HG02623 (cell line): ENCODE measurements around the gene ABCA2.

ENCODE experiments used
- ATAC-seq: cut with Tn5 transposase; IDR thresholded peaks from one replicate; pipeline ENCODE4 v1.9.1; 2021; ENCODE audit warnings: moderate library complexity; ENCODE audit not compliant: unreplicated experiment

ABCA2 gene

GRCh38 chr9:137031904-137032640 is 4.0 kb upstream of the ABCA2 start, which contains the start of gene FUT7:
Gene FUT7, minus strand, starts transcription at chr9:137032088. Its CDS starts 97 bp downstream, at chr9:137031991.
- ATAC-seq: no peak

- ATAC-seq: no peak
These were observed 2.8 kb upstream of the ABCA2 start for GRCh38 chr9:137030538-137031527.

- no peak for ATAC-seq
These were observed 2.0 kb upstream of the ABCA2 start for GRCh38 chr9:137030006-137030405.

- no peak for ATAC-seq
These were observed 1.3 kb upstream of the ABCA2 start for GRCh38 chr9:137029058-137029936.

- no peak for ATAC-seq
These were observed 423 bp upstream of the ABCA2 start for GRCh38 chr9:137028263-137029057.

- ATAC-seq: no peak
These were observed 1.2 kb downstream of the ABCA2 start for GRCh38 chr9:137026828-137027227.

GRCh38 chr9:137026384-137026783 is 1.7 kb downstream of the ABCA2 start:
- no peak for ATAC-seq

- no peak for ATAC-seq
These were observed 2.5 kb downstream of the ABCA2 start for GRCh38 chr9:137025517-137025966.

- no peak for ATAC-seq
These were observed 4.5 kb downstream of the ABCA2 start for GRCh38 chr9:137023583-137023991.

GRCh38 chr9:137023157-137023556 is 4.9 kb downstream of the ABCA2 start:
- ATAC-seq: no peak

- ATAC-seq: no peak
These were observed 5.4 kb downstream of the ABCA2 start for GRCh38 chr9:137022662-137023008.

GRCh38 chr9:137021979-137022661 is 5.9 kb downstream of the ABCA2 start:
- no peak for ATAC-seq

GRCh38 chr9:137021568-137021978 is 6.5 kb downstream of the ABCA2 start:
- no peak for ATAC-seq

GRCh38 chr9:137020771-137021567 is 7.1 kb downstream of the ABCA2 start:
- ATAC-seq: no peak

GRCh38 chr9:137019891-137020683 is 8.0 kb downstream of the ABCA2 start:
- no peak for ATAC-seq

- no peak for ATAC-seq
These were observed 9.1 kb downstream of the ABCA2 start for GRCh38 chr9:137018761-137019559.
